ENCODE results near the gene MTR. TPM values are rescaled to one million over a fixed set of nuclear protein-coding genes. Genes with fewer than 3 reads are reported as not detected.
A peak's percentile ranks its signal among the peaks of the same experiment; 100 is the strongest.

Gene MTR
- total RNA-seq, 1 donor from 2014 or later: 48.9 TPM

DNA sequence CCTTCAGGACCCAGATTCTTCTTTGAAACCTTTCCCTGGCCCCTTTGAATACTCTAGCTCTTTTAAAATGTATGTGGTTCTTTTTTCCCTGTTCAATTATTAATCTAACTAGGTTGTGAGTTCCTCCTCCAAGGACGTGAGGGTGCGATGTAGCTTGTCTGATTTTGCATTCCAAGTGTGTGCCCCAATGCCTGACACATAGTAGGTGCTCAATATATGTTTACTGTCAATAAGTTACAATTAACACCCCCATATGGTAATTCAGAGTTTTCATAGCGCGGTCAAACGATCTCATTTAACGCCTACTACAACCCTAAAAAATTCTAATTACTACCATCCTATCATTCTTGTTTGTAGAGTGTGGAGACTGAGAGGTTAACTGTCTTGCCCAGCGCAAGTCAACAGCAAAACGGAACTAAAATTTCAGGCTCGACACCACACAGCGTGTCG is 482 bp upstream of the MTR start:
- Mint-ChIP-seq H3K36me3 (ENCODE audit: low read depth) (peaks cover 4% of the 10 kb centered on the region), H3K4me3 (peak overlapping the region; percentile 89), H3K9me3 (no peaks in the 10 kb centered on the region), H3K4me1 (ENCODE audit: low read depth) (peaks cover 31% of the 10 kb centered on the region), H3K27ac (peak overlapping the region; percentile 96), H3K27me3 (ENCODE audit: insufficient read depth) (peaks cover 14% of the 10 kb centered on the region)
- no peak for DNase-seq (ENCODE audit: low spot score)
- intact Hi-C loops (cut with micrococcal nuclease): loop anchor here (1.0 to 5.0 kb wide), 7 partner anchors 36 to 512 kb away; partner anchors contain the start of genes ACTN2, EDARADD and HEATR1

- DNase-seq (ENCODE audit: low spot score): no peak
Measured at GRCh38 chr1:236795757-236796667, 920 bp downstream of the MTR start.

DNA sequence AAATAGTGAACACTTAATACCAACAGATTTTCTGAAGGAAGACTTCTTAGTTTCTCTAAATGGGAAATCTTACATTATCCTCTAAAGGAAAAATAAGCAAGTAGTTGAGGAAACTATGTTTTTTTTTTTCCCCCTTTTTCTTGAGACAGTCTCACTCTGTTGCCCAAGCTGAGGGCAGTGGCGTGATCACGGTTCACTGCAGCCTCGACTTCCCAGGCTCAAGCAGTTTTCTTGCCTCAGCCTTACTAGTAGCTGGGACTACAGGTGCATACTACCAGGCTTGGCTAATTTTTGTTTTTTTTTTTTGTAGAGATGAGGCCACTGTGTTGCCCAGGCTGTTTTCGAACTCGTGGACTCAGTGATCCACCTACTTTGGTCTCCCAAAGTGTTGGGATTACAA is 3.9 kb downstream of the MTR start:
- intact Hi-C loops (cut with micrococcal nuclease): loop anchor here (5.0 kb wide), 2 partner anchors 112 to 407 kb away; partner anchors contain the start of genes ACTN2 and EDARADD
- Mint-ChIP-seq H3K4me1 (ENCODE audit: low read depth) (peaks cover 60% of the 10 kb centered on the region), H3K36me3 (ENCODE audit: low read depth) (peaks cover 25% of the 10 kb centered on the region), H3K27ac (no peak overlapping the region), H3K27me3 (ENCODE audit: insufficient read depth) (peaks cover 3% of the 10 kb centered on the region), H3K4me3 (no peak overlapping the region), H3K9me3 (no peaks in the 10 kb centered on the region)
- DNase-seq (ENCODE audit: low spot score): no peak

More at GRCh38 chr1:236795757-236796667, 920 bp downstream of the MTR start:
- Mint-ChIP-seq H3K4me1 (ENCODE audit: low read depth) (peaks cover 43% of the 10 kb centered on the region), H3K27ac (peak overlapping the region; percentile 96), H3K9me3 (no peaks in the 10 kb centered on the region), H3K36me3 (ENCODE audit: low read depth) (peaks cover 12% of the 10 kb centered on the region), H3K27me3 (ENCODE audit: insufficient read depth) (peaks cover 8% of the 10 kb centered on the region), H3K4me3 (peak overlapping the region; percentile 89)
- intact Hi-C loops (cut with micrococcal nuclease): loop anchor here (1.0 to 5.0 kb wide), 7 partner anchors 37 to 513 kb away; partner anchors contain the start of genes ACTN2, EDARADD and HEATR1

DNA sequence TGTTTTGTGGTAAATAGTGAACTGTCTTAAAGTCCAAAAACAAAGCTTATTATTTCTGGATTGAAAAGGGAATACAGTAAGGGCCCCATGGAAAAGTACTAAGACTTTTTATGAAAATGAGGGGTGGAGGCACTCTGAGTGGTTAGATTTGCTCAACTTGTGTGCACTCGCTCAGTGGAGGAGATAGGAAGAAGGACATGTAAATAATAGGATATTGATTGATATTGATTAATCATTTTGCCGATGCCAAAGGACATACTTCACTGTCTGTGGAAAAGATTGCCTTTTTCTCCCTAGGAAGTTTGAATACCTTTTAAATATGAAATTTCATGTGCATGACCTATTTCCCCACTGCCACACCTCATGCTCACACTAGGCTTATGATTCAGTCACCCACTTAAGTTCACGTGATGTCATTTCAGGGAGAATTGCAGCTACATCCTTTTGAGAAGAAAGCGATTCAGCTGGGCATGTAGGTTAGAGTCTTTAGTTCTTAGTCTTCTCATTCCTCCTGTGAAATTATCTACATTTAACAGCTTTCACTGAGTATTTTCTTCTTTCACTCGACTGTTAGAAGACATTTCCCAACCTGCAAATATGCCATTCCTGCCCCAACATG is 5.0 kb downstream of the MTR start:
- peak overlapping the region; percentile 60 for H3K27ac Mint-ChIP-seq
- no peak for DNase-seq (ENCODE audit: low spot score)
- H3K4me1 Mint-ChIP-seq (ENCODE audit: low read depth): peaks cover 51% of the 10 kb centered on the region
- no peaks in the 10 kb centered on the region for H3K27me3 Mint-ChIP-seq (ENCODE audit: insufficient read depth)
- H3K36me3 Mint-ChIP-seq (ENCODE audit: low read depth): peaks cover 31% of the 10 kb centered on the region
- H3K9me3 Mint-ChIP-seq: no peaks in the 10 kb centered on the region
- no peak overlapping the region for H3K4me3 Mint-ChIP-seq
- intact Hi-C loops (cut with micrococcal nuclease): no loop called here

DNA sequence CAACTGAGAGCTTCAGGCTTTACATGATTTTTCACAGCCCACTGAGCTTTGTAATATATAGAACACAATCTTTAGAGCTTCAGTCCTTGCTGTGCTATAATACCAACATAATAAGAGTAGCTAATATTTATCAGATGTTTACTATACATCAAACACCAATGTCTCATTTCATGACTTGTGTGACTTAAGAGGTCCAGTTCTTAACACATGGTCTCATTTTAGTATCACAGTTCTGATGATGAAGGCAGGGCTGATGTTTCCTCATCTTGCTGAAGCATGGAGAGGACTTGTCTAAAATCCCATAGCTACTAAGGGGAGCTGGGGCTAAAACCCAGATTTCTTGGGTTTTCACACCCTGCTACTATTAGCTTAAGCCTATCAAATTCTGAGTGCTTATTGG is 5.5 kb downstream of the MTR start:
- intact Hi-C loops (cut with micrococcal nuclease): no loop called here
- Mint-ChIP-seq H3K27me3 (ENCODE audit: insufficient read depth) (no peaks in the 10 kb centered on the region), H3K4me1 (ENCODE audit: low read depth) (peaks cover 51% of the 10 kb centered on the region), H3K27ac (peak overlapping the region; percentile 60), H3K9me3 (no peaks in the 10 kb centered on the region), H3K4me3 (no peak overlapping the region), H3K36me3 (ENCODE audit: low read depth) (peaks cover 32% of the 10 kb centered on the region)
- DNase-seq (ENCODE audit: low spot score): no peak

DNA sequence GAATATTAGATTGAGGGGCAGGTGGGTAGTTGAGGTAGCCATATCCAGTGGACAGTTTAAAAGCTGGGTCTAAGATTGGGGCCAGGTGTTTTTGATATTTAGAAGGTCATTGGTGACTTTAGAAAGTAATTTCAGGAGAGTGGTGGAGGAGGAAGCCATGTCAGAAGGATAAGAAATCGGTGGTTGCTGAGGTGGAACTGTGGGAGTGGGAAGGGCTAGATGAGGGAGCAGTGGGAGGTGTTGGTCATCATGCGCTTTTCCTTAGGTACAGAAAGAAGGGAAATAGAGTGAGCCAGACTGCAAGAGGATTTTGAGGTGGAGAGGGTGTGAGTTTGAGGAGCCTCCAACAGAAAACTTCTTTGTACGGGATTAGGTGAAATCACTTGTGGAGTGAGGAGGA is 7.2 kb downstream of the MTR start:
- H3K4me1 Mint-ChIP-seq (ENCODE audit: low read depth): peaks cover 40% of the 10 kb centered on the region
- H3K9me3 Mint-ChIP-seq: no peaks in the 10 kb centered on the region
- H3K36me3 Mint-ChIP-seq (ENCODE audit: low read depth): peaks cover 37% of the 10 kb centered on the region
- no peak overlapping the region for H3K27ac Mint-ChIP-seq
- intact Hi-C loops (cut with micrococcal nuclease): no loop called here
- DNase-seq (ENCODE audit: low spot score): no peak
- H3K27me3 Mint-ChIP-seq (ENCODE audit: insufficient read depth): no peaks in the 10 kb centered on the region
- H3K4me3 Mint-ChIP-seq: no peak overlapping the region

- no peaks in the 10 kb centered on the region for H3K9me3 Mint-ChIP-seq
- peaks cover 20% of the 10 kb centered on the region for H3K4me1 Mint-ChIP-seq (ENCODE audit: low read depth)
- peaks cover 58% of the 10 kb centered on the region for H3K36me3 Mint-ChIP-seq (ENCODE audit: low read depth)
- no peak for DNase-seq (ENCODE audit: low spot score)
- no peaks in the 10 kb centered on the region for H3K27me3 Mint-ChIP-seq (ENCODE audit: insufficient read depth)
- no peak overlapping the region for H3K4me3 Mint-ChIP-seq
- intact Hi-C loops (cut with micrococcal nuclease): no loop called here
- no peak overlapping the region for H3K27ac Mint-ChIP-seq
Measured at GRCh38 chr1:236806634-236807033, 11.5 kb downstream of the MTR start.

DNA sequence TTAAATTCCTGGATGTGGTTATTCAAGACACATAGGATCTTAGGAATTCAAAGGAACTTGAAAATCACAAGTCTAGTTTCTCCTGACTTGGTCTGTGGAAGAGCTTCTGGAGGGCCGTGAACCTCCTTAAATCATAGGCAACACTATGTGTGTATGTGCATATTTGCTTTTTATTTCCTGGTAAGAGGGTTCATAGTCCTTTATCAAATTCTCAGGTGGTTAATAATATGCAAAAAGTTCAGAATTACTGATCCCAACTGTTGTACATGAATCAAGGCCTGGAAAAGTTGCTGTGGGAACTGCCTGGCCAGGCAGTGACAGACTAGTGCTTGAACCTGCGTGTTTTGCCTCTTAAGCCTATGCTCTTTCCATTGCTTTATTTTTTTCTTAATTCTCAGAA is 12.9 kb downstream of the MTR start:
- intact Hi-C loops (cut with micrococcal nuclease): no loop called here
- Mint-ChIP-seq H3K27ac (no peak overlapping the region), H3K4me1 (ENCODE audit: low read depth) (peaks cover 8% of the 10 kb centered on the region), H3K9me3 (no peaks in the 10 kb centered on the region), H3K36me3 (ENCODE audit: low read depth) (peaks cover 54% of the 10 kb centered on the region), H3K27me3 (ENCODE audit: insufficient read depth) (no peaks in the 10 kb centered on the region), H3K4me3 (no peak overlapping the region)
- DNase-seq (ENCODE audit: low spot score): no peak

DNA sequence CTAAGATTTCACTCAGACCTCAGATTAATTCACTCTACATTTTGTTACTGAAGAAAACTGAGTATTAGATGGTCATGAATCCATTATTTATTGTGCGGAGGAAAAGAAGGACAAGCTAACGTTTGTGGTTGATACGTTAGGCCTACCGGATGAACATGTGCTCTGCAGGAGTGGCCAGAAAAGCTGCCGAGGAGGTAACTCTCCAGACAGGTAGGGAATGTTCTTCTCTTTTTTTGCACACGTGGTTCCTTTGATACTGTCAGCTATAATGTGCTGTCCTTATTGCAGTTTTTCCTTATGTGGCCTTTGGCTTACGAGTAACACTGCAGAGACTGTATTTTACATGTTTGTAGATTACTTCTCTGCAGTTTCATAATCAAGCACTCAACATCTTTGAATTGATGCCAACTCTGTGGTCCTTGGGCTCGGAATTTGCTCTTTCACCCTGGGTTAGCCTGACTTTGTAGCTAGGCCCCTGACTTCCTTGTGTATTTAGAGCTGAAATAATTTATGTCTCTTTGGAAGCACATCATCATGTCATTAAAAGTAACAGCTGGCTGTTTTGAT is 13.6 kb downstream of the MTR start:
- DNase-seq (ENCODE audit: low spot score): no peak
- H3K4me3 Mint-ChIP-seq: no peak overlapping the region
- peaks cover 8% of the 10 kb centered on the region for H3K4me1 Mint-ChIP-seq (ENCODE audit: low read depth)
- H3K27ac Mint-ChIP-seq: no peak overlapping the region
- H3K36me3 Mint-ChIP-seq (ENCODE audit: low read depth): peaks cover 57% of the 10 kb centered on the region
- no peaks in the 10 kb centered on the region for H3K9me3 Mint-ChIP-seq
- no peaks in the 10 kb centered on the region for H3K27me3 Mint-ChIP-seq (ENCODE audit: insufficient read depth)
- intact Hi-C loops (cut with micrococcal nuclease): no loop called here

- no peak overlapping the region for H3K4me3 Mint-ChIP-seq
- H3K9me3 Mint-ChIP-seq: no peaks in the 10 kb centered on the region
- DNase-seq (ENCODE audit: low spot score): no peak
- H3K4me1 Mint-ChIP-seq (ENCODE audit: low read depth): peaks cover 8% of the 10 kb centered on the region
- H3K27me3 Mint-ChIP-seq (ENCODE audit: insufficient read depth): no peaks in the 10 kb centered on the region
- peaks cover 58% of the 10 kb centered on the region for H3K36me3 Mint-ChIP-seq (ENCODE audit: low read depth)
- intact Hi-C loops (cut with micrococcal nuclease): no loop called here
- H3K27ac Mint-ChIP-seq: no peak overlapping the region
Measured at GRCh38 chr1:236809148-236809547, 14.1 kb downstream of the MTR start.

DNA sequence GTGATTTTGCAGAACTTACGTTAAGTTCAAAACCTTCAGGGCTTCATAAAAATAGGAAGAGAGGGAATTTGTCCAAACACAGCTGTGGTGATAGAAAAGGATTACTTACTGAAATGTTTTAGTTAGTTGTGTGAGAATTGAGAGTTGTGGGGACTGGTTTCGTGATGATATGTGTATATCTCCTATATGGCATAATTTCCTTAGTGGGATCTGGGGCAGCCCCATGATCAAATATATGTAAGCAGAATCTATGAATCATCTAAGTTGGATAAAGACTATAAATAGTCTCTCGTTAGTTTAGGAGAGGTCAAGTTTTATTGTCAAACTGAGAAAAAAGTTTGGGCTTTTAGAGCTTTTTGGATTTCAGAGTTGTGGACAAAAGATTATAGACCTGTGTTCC is 14.9 kb downstream of the MTR start:
- no peak for DNase-seq (ENCODE audit: low spot score)
- H3K27ac Mint-ChIP-seq: no peak overlapping the region
- peaks cover 8% of the 10 kb centered on the region for H3K4me1 Mint-ChIP-seq (ENCODE audit: low read depth)
- intact Hi-C loops (cut with micrococcal nuclease): no loop called here
- peaks cover 53% of the 10 kb centered on the region for H3K36me3 Mint-ChIP-seq (ENCODE audit: low read depth)
- H3K4me3 Mint-ChIP-seq: no peak overlapping the region
- no peaks in the 10 kb centered on the region for H3K27me3 Mint-ChIP-seq (ENCODE audit: insufficient read depth)
- no peaks in the 10 kb centered on the region for H3K9me3 Mint-ChIP-seq

GRCh38 chr1:236812334-236813030 is 17.4 kb downstream of the MTR start:
- H3K9me3 Mint-ChIP-seq: no peaks in the 10 kb centered on the region
- H3K36me3 Mint-ChIP-seq (ENCODE audit: low read depth): peaks cover 57% of the 10 kb centered on the region
- no peaks in the 10 kb centered on the region for H3K27me3 Mint-ChIP-seq (ENCODE audit: insufficient read depth)
- peaks cover 8% of the 10 kb centered on the region for H3K4me1 Mint-ChIP-seq (ENCODE audit: low read depth)
- no peak for DNase-seq (ENCODE audit: low spot score)
- no peak overlapping the region for H3K4me3 Mint-ChIP-seq
- intact Hi-C loops (cut with micrococcal nuclease): no loop called here
- H3K27ac Mint-ChIP-seq: no peak overlapping the region

Data from activated T-helper 1 cell treated with anti-CD3 and anti-CD28 coated beads, Interleukin-12 subunit alpha, Interleukin-12 subunit beta, Interleukin-2, Interleukin-4 antibody, amounts not matched to agents 30 ng/mL and 10 ng/mL and 1 ng/mL, durations not matched to agents 14 hours and 24 hours and 36 hours (primary cell).